WTC11 (cell line): ENCODE data around the gene PARS2. TPM values are rescaled to one million over a fixed set of nuclear protein-coding genes. Genes with fewer than 3 reads are reported as not detected.
A peak's percentile ranks its signal among the peaks of the same experiment; 100 is the strongest.

Source experiments
- ATAC-seq: fragments of 200-7000 bp; cut with Tn5 transposase; 2 replicates; pipeline ENCODE4 v1.10.0; 2021; ENCODE audit warnings: mild to moderate bottlenecking, moderate library complexity
- CTCF ChIA-PET: fragments of 300-600 bp; sonication (Branson Sonifier 250); formaldehyde crosslinking; loops from one replicate; lab custom pipeline; 2021; ENCODE audit warnings: antibody characterized with exemption; lab: Charles Lee
- POLR2A ChIA-PET: fragments of 350-600 bp; sonication (Branson Sonifier 250); formaldehyde crosslinking; loops from one replicate; lab custom pipeline; 2021; ENCODE audit warnings: antibody characterized with exemption; lab: Charles Lee
- DNase-seq: peaks from one replicate; pipeline ENCODE4 v3.0.0; 2021; ENCODE audit warnings: low spot score
- H3K27ac Mint-ChIP-seq: 2 replicates; pipeline ENCODE4 v1.8.0; 2021; ENCODE audit warnings: mixed read lengths
- H3K27me3 Mint-ChIP-seq: 2 replicates; pipeline ENCODE4 v1.8.0; 2021; ENCODE audit warnings: low read depth, mild to moderate bottlenecking, moderate library complexity, mixed read lengths
- H3K36me3 Mint-ChIP-seq: 2 replicates; pipeline ENCODE4 v1.8.0; 2021; ENCODE audit warnings: mixed read lengths
- H3K4me1 Mint-ChIP-seq: 2 replicates; pipeline ENCODE4 v1.8.0; 2022; ENCODE audit warnings: mixed read lengths
- H3K4me3 Mint-ChIP-seq: 2 replicates; pipeline ENCODE4 v1.8.0; 2021; ENCODE audit warnings: mild to moderate bottlenecking, moderate library complexity, mixed read lengths
- H3K9me3 Mint-ChIP-seq: 2 replicates; pipeline ENCODE4 v1.8.0; 2021; ENCODE audit warnings: mixed read lengths
- GTF2I ChIP-seq: fragments of 250-450 bp; sonication (Bioruptor Pico); conservative IDR thresholded peaks from 2 replicates; pipeline ENCODE4 v1.4.0; 2021; ENCODE audit warnings: mild to moderate bottlenecking
- NR2C2 ChIP-seq: sonication (generic); formaldehyde crosslinking; IDR thresholded peaks from 2 replicates; pipeline ENCODE4 v1.8.0; 2022; ENCODE audit warnings: mild to moderate bottlenecking, missing genetic modification reagents
- NR3C1 ChIP-seq: sonication (generic); formaldehyde crosslinking; conservative IDR thresholded peaks from 2 replicates; pipeline ENCODE4 v1.8.1; 2023; ENCODE audit warnings: low read depth, mild to moderate bottlenecking, missing genetic modification reagents
- TCF7 ChIP-seq: sonication (generic); formaldehyde crosslinking; IDR thresholded peaks from 2 replicates; pipeline ENCODE4 v1.8.0; 2022; ENCODE audit warnings: mild to moderate bottlenecking, low read depth, missing genetic modification reagents, moderate library complexity
- TEAD1 ChIP-seq: sonication (generic); formaldehyde crosslinking; IDR thresholded peaks from 2 replicates; pipeline ENCODE4 v1.8.0; 2022; ENCODE audit warnings: mild to moderate bottlenecking, missing genetic modification reagents
- TEAD4 ChIP-seq: sonication (generic); formaldehyde crosslinking; IDR thresholded peaks from 2 replicates; pipeline ENCODE4 v1.8.0; 2022; ENCODE audit warnings: mild to moderate bottlenecking, missing genetic modification reagents
- ZNF396 ChIP-seq: fragments of 250-450 bp; sonication (Bioruptor Pico); IDR thresholded peaks from 2 replicates; pipeline ENCODE4 v1.8.0; 2021; ENCODE audit warnings: mild to moderate bottlenecking, moderate library complexity, borderline replicate concordance
- ZNF671 ChIP-seq: fragments of 250-450 bp; sonication (Bioruptor Pico); IDR thresholded peaks from 2 replicates; pipeline ENCODE4 v1.8.0; 2021; ENCODE audit warnings: mild to moderate bottlenecking
- total RNA-seq: library from RNA; stranded (reverse); gene quantifications from 3 replicates; pipeline ENCODE4 v1.2.3, GENCODE V29; 2021
- TF ChIP-seq, protein P1 (sequence below): sonication (generic); formaldehyde crosslinking; IDR thresholded peaks from 2 replicates; pipeline ENCODE4 v1.8.0; 2023; ENCODE audit warnings: mild to moderate bottlenecking, missing genetic modification reagents
- TF ChIP-seq, protein P2 (sequence below): sonication (generic); formaldehyde crosslinking; IDR thresholded peaks from 2 replicates; pipeline ENCODE4 v1.8.1; 2023; ENCODE audit warnings: mild to moderate bottlenecking, missing genetic modification reagents
- TF ChIP-seq, protein P3 (sequence below): fragments of 250-450 bp; sonication (Bioruptor Pico); IDR thresholded peaks from 2 replicates; pipeline ENCODE4 v1.9.0; 2021; ENCODE audit warnings: moderate library complexity, mild to moderate bottlenecking, inconsistent platforms, borderline replicate concordance
- TF ChIP-seq, protein P4 (sequence below): sonication (generic); formaldehyde crosslinking; IDR thresholded peaks from 2 replicates; pipeline ENCODE4 v1.8.1; 2023; ENCODE audit warnings: mild to moderate bottlenecking, moderate library complexity, missing genetic modification reagents
- TF ChIP-seq, protein P5 (sequence below): fragments of 250-450 bp; sonication (Bioruptor Pico); IDR thresholded peaks from 2 replicates; pipeline ENCODE4 v1.9.0; 2021; ENCODE audit warnings: mild to moderate bottlenecking
- TF ChIP-seq, protein P6 (sequence below): sonication (generic); formaldehyde crosslinking; IDR thresholded peaks from 2 replicates; pipeline ENCODE4 v1.8.1; 2022; ENCODE audit warnings: low read depth, mild to moderate bottlenecking, moderate library complexity, missing genetic modification reagents, borderline replicate concordance

The PARS2 gene
- total RNA-seq, 1 experiment from 2014 or later = 11.5 TPM

DNA sequence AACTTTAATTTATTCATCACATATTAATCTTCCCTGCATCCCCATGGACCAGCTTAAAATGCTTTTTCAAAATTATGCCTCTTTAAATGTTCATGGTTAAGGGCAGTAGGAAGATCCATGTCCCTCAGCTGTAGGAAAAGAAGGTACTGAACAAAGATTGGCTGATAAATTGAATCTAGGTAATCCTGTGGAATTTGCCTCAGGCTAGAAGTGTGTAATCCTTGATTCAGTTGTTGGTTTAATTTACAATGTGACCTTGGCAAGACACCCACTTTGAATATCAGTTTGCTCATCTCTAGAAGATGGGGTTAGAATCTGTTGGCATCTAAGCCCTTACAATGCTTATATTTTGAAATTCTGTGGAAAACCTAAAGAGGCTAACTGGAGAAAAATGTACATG, 42.6 kb downstream of the PARS2 start (continued):
- TF ChIP-seq, protein P1, sequence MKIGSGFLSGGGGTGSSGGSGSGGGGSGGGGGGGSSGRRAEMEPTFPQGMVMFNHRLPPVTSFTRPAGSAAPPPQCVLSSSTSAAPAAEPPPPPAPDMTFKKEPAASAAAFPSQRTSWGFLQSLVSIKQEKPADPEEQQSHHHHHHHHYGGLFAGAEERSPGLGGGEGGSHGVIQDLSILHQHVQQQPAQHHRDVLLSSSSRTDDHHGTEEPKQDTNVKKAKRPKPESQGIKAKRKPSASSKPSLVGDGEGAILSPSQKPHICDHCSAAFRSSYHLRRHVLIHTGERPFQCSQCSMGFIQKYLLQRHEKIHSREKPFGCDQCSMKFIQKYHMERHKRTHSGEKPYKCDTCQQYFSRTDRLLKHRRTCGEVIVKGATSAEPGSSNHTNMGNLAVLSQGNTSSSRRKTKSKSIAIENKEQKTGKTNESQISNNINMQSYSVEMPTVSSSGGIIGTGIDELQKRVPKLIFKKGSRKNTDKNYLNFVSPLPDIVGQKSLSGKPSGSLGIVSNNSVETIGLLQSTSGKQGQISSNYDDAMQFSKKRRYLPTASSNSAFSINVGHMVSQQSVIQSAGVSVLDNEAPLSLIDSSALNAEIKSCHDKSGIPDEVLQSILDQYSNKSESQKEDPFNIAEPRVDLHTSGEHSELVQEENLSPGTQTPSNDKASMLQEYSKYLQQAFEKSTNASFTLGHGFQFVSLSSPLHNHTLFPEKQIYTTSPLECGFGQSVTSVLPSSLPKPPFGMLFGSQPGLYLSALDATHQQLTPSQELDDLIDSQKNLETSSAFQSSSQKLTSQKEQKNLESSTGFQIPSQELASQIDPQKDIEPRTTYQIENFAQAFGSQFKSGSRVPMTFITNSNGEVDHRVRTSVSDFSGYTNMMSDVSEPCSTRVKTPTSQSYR (CRISPR knock-in tag) = no peak
- no peak for TF ChIP-seq NR2C2 (CRISPR knock-in tag)
- no peak for TF ChIP-seq GTF2I (CRISPR knock-in tag)
- no peak for TF ChIP-seq TEAD1 (CRISPR knock-in tag)
- no peak for TF ChIP-seq NR3C1 (CRISPR knock-in tag)

DNA sequence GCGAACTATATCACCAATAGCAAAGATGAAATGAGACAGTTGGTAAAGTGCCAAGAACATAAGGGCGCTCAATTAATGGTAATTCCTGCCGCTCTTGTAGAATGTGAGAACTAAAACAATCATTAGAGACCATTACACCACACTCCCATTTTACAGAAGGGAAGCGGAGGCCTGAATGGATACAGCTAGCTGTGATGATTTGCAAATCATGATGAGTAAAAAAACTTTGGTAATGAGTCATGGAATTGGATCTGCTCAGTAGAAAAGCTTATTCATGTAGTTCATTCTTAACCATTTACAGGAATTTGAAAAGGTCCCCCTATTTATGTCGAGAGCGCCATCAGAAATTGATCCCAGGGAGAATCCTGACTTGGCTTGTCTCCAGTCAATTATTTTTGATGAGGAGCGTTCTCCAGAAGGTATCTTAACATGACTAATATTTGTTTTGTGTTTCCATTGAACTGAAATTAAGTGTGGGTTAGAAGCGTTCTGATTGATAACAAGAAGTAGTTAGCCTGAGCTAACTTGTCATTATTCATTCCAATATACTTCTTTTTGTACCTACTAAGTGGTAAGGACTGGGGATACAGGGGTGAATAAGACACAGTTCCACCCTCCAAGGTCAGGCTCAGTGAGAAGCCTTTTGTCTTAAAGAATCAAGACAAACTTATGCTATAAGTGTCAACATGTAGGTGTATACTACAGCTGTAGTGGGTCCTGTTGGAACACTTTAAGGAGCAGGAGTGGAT, 47.9 kb downstream of the PARS2 start:
- H3K27me3 Mint-ChIP-seq = peaks cover 18% of the 10 kb centered on the region
- no peak for DNase-seq
- TF ChIP-seq ZNF671 (CRISPR knock-in tag) (no peak), NR2C2 (CRISPR knock-in tag) (no peak), ZNF396 (no peak), TEAD4 (CRISPR knock-in tag) (no peak), TCF7 (CRISPR knock-in tag) (no peak)
- TF ChIP-seq, protein P2, sequence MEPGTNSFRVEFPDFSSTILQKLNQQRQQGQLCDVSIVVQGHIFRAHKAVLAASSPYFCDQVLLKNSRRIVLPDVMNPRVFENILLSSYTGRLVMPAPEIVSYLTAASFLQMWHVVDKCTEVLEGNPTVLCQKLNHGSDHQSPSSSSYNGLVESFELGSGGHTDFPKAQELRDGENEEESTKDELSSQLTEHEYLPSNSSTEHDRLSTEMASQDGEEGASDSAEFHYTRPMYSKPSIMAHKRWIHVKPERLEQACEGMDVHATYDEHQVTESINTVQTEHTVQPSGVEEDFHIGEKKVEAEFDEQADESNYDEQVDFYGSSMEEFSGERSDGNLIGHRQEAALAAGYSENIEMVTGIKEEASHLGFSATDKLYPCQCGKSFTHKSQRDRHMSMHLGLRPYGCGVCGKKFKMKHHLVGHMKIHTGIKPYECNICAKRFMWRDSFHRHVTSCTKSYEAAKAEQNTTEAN (CRISPR knock-in tag) = no peak
- TF ChIP-seq, protein P3, sequence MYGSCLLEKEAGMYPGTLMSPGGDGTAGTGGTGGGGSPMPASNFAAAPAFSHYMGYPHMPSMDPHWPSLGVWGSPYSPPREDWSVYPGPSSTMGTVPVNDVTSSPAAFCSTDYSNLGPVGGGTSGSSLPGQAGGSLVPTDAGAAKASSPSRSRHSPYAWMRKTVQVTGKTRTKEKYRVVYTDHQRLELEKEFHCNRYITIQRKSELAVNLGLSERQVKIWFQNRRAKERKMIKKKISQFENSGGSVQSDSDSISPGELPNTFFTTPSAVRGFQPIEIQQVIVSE (CRISPR knock-in tag) = no peak
- TF ChIP-seq, protein P4, sequence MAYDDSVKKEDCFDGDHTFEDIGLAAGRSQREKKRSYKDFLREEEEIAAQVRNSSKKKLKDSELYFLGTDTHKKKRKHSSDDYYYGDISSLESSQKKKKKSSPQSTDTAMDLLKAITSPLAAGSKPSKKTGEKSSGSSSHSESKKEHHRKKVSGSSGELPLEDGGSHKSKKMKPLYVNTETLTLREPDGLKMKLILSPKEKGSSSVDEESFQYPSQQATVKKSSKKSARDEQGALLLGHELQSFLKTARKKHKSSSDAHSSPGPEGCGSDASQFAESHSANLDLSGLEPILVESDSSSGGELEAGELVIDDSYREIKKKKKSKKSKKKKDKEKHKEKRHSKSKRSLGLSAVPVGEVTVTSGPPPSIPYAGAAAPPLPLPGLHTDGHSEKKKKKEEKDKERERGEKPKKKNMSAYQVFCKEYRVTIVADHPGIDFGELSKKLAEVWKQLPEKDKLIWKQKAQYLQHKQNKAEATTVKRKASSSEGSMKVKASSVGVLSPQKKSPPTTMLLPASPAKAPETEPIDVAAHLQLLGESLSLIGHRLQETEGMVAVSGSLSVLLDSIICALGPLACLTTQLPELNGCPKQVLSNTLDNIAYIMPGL (CRISPR knock-in tag) = no peak
- TF ChIP-seq, protein P5, sequence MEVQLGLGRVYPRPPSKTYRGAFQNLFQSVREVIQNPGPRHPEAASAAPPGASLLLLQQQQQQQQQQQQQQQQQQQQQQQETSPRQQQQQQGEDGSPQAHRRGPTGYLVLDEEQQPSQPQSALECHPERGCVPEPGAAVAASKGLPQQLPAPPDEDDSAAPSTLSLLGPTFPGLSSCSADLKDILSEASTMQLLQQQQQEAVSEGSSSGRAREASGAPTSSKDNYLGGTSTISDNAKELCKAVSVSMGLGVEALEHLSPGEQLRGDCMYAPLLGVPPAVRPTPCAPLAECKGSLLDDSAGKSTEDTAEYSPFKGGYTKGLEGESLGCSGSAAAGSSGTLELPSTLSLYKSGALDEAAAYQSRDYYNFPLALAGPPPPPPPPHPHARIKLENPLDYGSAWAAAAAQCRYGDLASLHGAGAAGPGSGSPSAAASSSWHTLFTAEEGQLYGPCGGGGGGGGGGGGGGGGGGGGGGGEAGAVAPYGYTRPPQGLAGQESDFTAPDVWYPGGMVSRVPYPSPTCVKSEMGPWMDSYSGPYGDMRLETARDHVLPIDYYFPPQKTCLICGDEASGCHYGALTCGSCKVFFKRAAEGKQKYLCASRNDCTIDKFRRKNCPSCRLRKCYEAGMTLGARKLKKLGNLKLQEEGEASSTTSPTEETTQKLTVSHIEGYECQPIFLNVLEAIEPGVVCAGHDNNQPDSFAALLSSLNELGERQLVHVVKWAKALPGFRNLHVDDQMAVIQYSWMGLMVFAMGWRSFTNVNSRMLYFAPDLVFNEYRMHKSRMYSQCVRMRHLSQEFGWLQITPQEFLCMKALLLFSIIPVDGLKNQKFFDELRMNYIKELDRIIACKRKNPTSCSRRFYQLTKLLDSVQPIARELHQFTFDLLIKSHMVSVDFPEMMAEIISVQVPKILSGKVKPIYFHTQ = no peak
- TF ChIP-seq, protein P6, sequence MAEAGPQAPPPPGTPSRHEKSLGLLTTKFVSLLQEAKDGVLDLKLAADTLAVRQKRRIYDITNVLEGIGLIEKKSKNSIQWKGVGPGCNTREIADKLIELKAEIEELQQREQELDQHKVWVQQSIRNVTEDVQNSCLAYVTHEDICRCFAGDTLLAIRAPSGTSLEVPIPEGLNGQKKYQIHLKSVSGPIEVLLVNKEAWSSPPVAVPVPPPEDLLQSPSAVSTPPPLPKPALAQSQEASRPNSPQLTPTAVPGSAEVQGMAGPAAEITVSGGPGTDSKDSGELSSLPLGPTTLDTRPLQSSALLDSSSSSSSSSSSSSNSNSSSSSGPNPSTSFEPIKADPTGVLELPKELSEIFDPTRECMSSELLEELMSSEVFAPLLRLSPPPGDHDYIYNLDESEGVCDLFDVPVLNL = no peak
- H3K4me1 Mint-ChIP-seq = peaks cover 14% of the 10 kb centered on the region
- ChIA-PET POLR2A (no interaction called here), CTCF (interaction anchor here (1.6 to 2.7 kb wide), 2 partner anchors 75 to 85 kb away, joined by 5 to 10 read pairs; partner anchors contain the start of gene TTC22)
- no peak for ATAC-seq
- peak overlapping the region; percentile 92 for H3K4me3 Mint-ChIP-seq
- peaks cover 24% of the 10 kb centered on the region for H3K36me3 Mint-ChIP-seq
- no peaks in the 10 kb centered on the region for H3K9me3 Mint-ChIP-seq
- H3K27ac Mint-ChIP-seq = peak overlapping the region; percentile 84
